HG03342 (cell line): ENCODE measurements around the gene MYL1.

Experiments used
- ATAC-seq: cut with Tn5 transposase; IDR thresholded peaks from one replicate; pipeline ENCODE4 v1.9.1; 2021; ENCODE audit warnings: mild to moderate bottlenecking, moderate library complexity; ENCODE audit not compliant: unreplicated experiment

Gene MYL1

DNA sequence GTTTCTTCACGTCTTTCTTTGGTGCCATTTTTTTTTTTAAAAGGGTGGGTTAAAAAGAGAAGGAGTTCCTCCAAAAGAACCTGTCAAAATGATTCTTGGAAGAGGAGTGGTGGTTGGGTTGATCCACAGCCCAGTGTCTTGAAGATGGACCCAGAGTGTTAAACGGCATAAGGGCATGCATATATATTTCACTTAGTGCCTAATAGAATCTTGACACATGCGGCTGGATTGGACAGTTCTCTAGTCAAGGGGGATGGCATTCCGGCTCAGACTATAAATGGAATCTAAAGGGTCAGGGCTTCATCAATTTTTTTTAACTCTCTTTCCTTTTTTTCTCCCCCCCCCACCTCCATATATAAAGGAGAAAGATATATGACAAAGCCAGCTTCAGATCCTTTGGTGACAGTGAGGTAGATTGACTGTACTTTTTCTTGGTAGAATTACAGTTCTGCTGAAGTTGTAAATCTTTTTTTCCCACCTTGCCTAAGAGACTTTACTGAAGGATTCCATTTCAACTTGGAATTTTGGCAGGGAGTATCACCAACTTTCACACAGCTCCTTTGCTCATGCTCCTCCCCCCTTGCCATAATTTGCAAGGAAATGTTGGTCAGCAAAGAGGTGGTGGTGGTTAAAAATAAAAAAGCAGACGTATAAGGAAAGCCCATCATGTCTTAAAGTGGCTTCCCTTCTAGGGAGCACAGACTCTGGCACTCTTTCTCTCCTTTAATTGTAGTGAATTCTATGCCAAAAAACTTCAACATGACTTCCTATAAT, at the start of gene MYL1:
TSS of gene MYL1 (minus strand) at position 160 of the 774 bp plus-strand sequence. CDS start at position 28, 132 bp downstream.
- ATAC-seq: no peak

DNA sequence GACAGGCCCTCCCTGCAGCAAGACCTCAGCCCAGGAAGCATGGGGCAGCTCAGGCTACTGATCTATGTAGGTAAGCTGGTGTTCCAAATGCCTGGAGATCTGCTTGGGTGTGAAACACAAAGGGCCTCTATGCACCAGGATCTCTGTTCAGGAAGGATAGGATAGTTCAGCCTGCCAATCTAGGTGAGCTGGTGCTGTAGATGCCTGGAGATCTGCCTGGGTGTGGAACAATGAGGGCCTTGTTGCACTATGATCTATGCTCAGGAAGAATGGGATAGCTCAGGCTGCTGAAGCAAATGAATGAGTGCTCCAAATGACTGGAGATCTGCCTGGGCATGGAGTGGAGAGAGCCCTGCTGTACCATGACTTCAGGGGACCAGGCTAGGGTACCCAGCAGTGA, 48.9 kb upstream of the MYL1 start:
- no peak for ATAC-seq

DNA sequence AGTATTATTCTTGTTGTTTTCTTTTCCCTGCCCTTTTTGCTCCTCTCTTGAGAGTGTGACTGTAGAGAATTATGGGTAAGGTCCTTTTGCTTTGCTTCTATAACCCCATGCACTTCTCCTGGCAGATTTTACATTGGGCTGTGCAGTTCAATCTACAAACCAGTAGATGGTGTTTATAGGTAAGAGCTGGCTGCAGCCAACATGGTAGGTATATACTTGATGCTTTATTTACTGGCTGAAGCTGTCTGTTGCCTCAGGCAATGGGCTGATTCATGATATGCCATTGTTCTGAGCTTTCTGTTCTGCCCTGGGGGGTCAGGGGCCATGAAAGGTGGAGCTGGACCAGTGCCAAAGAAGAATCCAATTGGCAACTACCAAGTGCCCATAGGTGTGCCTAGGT, 48.3 kb upstream of the MYL1 start:
- ATAC-seq: peak; percentile 55

DNA sequence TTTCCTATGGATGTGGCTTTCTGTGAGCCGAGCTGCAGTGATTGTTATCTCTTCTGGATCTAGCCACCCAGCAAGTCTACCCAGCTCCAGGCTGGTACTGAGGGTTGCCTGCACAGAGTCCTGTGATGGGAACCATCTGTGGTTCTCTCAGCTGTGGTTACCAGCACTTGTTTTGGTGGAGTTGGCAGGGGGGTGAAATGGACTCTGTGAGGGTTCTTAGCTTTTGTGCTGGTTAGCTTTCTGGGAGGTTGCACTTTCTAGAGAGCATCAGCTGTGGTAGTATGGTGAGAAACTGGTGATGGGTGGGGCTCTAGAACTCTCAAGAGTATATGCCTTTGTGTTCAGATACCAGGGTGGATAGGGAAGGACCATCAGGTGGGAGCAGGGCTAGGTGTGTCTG, 45.4 kb upstream of the MYL1 start:
- no peak for ATAC-seq

DNA sequence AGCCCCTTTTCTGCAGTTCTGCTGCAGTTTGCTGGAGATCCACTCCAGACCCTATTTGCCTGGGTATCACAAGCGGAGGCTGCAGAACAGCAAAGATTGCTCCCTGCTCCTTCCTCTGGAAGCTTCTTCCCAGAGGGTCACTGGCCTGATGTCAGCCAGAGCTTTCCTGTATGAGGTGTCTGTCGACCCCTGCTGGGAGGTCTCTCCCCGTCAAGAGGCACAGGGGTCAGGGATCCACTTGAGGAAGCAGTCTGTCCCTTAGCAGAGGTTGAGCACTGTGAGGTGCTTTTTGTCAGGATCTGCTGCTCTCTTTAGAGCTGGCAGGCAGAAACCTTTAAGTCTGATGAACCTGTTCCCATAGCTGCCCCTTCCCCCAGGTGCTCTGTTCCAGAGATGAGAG, 42.0 kb upstream of the MYL1 start:
- no peak for ATAC-seq

DNA sequence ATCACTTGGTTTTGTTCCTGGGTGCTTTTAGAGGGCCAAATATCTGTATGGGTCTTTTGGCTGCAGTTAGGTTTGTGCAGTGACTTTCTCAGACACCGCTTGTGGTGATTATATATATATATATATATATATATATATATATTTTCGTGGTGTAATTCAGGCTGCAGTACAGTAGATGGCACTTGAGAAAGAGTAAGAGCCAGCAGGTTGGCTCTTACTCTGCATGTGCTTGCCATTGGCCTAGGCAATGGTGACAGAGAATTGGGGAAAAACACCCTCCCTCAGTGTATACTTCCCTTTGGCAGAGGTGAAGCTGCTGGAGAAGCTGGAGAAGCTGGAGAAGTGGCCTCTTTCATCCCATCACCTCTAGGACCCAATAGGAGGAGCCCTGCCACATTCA, 22.2 kb upstream of the MYL1 start:
- peak; percentile 57 for ATAC-seq

DNA sequence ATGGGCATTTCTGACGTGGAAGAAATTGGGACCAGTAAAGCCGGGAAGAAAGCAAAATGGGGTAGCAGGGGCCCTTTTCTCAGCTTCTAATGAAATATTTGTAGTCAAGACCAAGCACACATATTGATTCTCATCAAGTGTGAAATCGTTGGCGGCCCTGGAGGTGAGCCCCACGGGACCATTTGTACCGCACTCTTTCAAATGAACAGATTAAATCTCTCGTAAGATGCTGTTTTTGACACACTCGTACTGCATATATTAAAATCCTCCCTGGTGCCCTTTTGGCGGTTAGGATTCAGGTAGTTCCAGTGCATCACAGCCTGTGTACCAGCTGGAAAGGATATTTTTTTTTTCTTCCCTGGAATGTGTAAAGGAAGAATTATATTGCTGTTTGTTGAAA, 9.9 kb upstream of the MYL1 start:
- ATAC-seq: no peak

DNA sequence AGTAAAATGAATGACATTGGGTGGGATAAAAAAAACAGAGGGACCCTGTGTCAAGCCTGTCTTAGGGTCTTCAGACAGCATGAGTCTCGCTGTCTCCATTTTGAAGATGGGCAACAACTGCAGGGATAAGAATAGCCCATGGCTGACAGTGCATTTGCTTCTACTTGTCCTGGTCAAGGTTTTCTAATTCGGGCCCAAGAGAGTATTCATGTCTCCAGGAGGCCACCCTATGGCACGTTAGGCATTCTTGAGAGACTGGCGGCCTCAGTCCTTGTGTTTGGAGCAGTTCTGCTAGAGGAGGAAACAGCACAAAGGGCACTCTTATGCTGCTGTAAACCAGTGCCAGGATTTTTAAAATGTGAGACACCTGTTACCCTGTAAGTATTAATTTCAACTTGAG, 9.5 kb upstream of the MYL1 start:
- no peak for ATAC-seq

DNA sequence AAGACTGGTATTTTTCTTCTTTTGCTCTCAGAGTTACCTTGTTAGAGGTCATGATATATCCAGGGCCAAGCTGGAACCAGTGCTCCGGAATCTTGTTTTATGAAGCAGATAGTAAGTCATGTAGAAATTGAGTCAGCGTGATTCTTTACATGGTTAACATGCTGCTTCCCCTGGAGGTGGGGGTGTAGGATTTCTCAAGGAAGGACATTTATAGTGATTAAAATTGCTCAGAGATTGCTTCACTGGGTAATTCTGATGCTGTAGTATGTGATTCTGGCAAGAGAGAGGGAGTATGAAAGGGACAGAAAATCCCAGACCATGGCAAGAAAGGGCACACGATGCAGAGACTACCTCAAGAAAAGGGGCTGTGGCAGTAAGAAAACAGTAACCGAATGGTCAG, 8.0 kb upstream of the MYL1 start:
- no peak for ATAC-seq

DNA sequence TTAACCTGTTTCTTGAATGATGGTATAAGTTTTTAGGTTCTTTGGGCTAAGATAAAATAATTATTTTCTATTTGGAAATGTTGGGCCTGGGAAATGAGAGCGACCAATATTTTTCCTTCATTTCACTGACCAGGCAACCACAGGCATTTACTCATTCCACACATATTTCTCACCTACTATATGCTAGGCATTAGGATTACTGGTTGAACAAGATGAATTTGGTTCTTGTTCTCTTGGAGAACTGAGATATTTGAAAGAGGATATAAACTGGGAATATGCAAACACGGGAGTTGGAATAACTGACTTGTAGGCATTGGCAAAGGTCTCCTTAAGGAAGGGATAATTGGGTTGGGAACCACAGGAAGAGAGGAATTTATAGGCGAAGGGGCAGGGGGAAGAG, 3.9 kb upstream of the MYL1 start:
- no peak for ATAC-seq

DNA sequence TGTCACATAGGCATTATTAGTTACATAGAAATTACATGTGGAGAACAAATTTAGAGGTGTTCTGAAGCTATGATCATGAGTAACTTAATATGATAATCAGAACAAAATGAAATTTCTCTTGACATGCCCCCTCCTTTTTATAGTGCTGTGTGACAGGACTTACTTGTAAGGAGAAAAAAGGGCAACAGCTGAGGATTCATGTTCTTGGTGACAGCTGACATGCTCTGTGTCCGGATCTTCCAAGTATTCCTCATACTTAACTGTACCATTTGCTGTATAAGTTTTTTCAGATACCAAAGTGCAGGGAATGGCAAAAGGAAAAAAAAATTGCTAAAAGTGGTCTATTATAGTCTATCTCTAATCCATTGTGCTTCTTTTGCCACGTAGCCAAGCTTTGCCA, 3.5 kb upstream of the MYL1 start:
- ATAC-seq: no peak

DNA sequence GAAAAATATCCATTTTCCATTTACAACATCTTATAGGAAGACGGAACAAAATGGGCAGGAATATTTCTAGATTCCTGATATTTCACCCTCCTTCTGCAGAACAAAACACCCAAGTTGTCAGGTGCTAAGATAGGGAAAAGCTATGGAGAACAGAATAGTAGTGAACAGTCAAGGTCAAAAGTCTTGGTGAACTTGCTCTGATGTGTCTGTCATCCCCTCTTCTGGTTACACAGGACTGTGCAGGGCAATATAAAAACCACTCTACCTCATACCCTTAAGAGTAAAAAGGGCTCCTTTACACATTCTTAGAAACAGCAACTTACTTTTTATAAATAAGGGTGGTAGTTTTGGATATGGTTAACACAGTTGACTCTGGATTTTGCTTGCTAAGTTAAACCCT, 4.4 kb downstream of the MYL1 start:
- no peak for ATAC-seq

DNA sequence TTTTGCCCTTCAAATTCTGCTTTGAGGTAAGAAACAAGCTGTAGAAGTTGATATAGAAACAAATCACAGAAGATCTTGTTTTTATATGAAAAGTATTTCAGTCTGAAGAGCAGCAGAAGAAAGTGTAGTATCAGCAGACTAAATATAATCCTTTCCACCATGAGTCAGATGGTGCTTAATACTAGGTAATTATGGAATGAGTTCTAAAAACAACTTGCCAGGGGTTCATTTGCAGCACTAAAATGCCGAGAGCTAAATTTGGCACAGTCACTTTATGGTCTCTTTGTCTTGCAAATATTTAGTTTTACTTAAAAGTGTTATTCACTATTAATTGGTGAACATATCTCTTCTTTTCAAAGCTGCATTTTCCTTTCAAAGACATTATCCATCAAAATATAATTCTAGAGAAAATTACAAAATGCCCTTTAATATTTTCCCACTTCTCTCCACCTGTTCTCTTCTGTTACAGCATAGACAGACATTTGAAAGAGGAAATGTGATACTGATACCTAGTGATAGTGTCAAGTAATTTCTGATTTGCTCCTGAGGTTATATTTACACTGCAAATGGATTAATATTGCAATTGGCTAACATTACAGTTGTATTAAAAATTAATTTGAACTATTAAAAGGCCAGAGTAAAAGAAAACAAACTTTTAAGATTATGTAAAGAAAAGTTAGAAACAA, 5.3 kb downstream of the MYL1 start:
- no peak for ATAC-seq

DNA sequence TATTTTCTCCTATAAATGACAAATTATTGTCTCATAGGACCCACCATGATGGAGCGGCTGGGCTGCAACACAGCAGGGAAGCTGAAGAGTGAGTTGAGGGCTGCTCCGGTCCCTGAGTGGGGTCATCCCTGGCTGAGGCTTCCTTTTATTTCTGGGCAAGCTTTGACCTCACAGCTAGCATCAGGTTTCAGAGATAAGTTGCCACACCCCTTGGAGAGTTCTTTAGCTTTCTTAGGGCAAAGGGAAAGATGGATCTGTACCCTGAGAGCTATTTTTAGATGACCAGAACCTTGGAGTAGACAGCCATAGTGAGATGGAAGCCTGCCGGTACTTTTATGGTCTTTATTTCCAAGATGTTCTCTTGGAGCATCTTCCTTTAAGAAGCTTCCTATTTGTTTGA, 11.5 kb downstream of the MYL1 start:
- no peak for ATAC-seq

DNA sequence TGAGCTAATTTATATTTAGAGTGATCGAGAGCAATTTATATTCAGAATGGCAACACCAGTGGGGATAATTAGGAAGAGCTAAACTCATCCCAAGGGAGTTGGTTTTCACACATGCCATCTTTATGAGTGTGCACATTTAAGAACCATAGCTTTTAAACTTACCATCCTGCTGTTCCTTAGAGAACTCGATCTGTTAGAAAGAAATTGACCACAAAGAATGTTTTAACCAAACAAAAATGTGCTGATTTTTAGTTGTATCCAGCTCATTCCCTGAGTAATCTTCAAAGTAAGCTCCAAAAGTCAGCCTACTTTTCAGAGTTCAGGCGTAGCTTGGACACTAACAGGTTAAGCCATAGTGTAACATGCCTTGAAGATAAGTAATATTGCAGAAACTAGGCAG, 12.6 kb downstream of the MYL1 start:
- ATAC-seq: no peak

DNA sequence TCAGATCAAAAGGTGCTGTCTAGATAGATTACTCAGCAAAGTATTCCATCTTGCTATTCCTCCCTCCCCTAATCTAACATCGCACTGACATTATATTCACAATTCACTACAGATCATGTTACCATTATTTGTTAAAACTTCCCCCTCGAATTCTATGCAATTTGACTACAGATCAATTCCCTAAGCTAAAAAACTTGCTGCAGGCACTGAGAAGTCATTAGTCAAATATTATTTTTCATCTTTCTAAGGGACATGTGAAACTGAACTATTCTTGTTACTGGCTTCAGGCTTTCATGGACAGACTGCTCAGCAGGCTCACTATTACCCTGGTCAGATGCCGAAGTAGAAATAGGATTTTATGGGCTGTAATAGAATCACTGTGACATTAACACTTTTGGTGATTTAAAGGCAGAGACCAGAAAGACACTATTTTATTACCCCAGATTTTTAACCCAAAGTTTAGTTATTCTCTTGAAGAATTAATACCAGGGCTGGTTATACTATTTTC, 15.1 kb downstream of the MYL1 start:
- no peak for ATAC-seq

DNA sequence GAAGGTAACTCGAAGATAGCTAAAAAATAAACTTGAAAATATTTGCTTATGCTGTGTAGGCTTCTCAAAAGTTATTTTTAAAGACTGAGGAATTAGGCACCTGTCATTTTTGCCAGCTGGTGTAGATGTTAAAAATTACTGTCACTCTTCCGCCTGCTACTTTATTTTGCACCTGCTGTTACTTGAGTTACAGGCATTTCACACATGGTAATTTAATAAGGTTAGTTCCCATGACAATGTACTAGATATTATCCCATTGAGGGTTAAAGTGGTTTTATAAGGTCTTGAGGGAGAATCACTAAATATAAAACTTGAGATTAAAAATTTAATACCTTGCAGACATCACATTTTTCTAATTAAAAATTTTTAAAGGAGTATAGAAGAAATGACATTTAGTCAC, 26.6 kb downstream of the MYL1 start:
- no peak for ATAC-seq

DNA sequence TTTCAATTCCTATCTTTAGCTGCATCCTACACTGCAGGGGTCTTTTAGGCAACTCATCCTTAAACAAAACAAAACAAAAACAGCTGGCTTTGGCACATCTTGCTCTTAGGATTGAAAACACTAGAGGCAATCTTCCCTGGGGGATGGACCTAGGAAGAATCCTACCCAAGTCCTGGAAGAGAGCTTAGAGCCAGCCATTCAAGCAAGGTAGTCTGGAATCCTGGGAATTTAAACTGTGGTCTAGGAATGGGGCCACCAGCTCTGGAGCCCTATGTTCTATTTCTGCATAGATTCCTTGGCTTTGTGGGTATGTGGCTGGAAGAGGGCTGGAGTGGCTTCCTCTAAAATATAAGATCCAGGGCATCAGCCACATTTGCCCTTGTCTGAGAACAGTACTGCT, 27.7 kb downstream of the MYL1 start:
- ATAC-seq: no peak

DNA sequence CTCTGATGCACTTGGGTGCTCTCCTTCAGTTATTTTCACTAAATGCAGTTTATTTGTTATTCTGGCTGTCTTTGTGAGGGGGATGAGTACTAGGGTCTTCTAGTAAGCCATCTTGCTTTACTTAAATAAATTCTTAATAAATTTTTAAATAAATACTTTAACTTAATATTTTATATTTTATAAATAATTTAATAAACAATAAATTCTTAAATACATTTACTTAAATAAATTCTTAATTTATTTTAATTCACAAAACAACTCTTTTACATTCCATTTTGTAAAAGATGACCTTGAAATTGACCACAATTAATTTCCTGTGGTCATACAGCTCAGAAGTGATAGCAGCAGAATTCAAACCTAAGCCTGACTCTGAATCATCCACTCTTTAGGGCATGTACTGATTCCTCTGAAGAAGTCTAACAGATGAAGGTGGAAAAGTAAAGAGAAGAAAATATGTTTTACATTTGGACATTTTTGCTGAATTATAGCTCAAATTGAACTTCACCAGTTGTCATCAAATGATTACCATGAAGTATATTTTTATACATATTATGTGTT, 28.8 kb downstream of the MYL1 start:
- no peak for ATAC-seq

DNA sequence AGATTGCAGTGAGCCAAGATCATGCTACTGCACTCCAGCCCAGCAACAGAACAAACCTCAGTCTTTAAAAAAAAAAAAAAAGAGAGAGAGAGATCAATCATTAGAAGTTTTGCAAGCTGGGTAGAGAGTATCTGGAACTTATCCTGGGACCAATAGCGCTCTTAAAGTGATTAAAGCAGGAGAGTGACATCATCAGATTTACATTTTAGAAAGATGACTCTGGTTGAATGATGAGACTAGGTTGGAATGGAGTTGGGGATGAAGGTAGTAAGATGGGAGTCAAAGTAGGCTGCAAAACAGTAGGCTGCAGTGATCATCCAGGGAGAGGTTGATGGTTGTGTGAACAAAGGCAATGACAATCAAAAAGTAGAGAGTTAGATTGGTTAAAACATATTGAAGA, 37.8 kb downstream of the MYL1 start:
- ATAC-seq: no peak

DNA sequence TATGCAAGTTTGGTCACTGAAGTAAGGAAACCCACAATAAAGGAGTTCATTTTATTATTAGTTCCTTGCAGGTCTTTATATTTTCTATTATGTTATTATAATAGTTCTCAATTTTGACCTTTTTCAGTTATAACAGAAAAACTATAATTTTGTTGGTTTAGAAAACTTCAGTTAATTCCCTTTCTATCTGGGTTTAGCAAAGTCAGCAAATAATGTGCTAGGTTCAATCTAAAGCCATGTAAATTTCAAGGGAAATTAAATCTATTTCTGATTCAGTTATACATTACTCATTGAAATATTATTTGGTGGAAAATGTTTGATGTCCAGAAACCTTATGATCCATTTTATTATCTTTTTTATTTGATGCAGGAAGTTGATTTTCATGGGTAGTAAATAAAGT, 43.7 kb downstream of the MYL1 start:
- no peak for ATAC-seq

DNA sequence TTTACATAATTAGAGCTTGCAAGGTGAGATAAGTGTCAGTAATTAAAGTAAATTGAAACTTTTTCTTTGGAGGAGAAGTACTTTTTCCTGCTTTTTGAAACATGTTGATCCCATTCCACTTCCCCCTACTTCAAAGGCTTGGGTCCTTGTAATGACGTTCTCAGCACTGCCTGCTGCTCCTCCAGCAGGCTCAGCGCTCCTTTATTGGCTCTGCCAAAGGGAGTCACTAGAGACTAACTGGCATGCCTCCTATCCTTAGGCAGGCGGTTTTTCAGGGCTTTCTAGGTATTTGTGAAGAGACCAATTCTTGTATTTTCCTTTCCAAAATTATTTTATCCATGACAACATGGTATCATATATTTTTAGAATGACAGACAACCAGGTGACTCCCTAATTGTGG, 45.8 kb downstream of the MYL1 start:
- no peak for ATAC-seq
